H1 (cell line): ENCODE results near the gene EFCAB8.

Source experiments
- CBX5 ChIP-seq: fragments of 300-800, 300-1000 bp; sonication (generic); IDR thresholded peaks from 2 replicates; pipeline ENCODE4 v1.7.1; 2016; ENCODE audit warnings: antibody characterized with exemption, low read length, low read depth
- EP300 ChIP-seq, 2 experiments: IDR thresholded peaks; 1 replicate in 1 of 2; 2 replicates in 1 of 2; pipeline ENCODE4 v1.6.1; 2011 to 2012; ENCODE audit warnings: low read depth in 2 of 2, low read length in 2 of 2, mild to moderate bottlenecking in 2 of 2, borderline replicate concordance in 1 of 2, inconsistent platforms in 1 of 2, moderate library complexity in 1 of 2
- EZH2 ChIP-seq: fragments of 200-600 bp; sonication (generic); IDR thresholded peaks from 2 replicates; pipeline ENCODE4 v1.7.1; 2012; ENCODE audit warnings: low read depth, mild to moderate bottlenecking, moderate library complexity, low read length, inconsistent platforms; ENCODE audit not compliant: severe bottlenecking
- POLR2A ChIP-seq, 2 experiments: IDR thresholded peaks; 1 replicate in 1 of 2; 2 replicates in 1 of 2; pipeline ENCODE4 v1.6.1; 2011; ENCODE audit warnings: low read depth in 2 of 2, low read length in 2 of 2, mild to moderate bottlenecking in 2 of 2; ENCODE audit errors: control extremely low read depth in 1 of 2
- RAD21 ChIP-seq, 2 experiments: IDR thresholded peaks in 1 of 2; conservative IDR thresholded peaks in 1 of 2; 2 replicates each; pipeline ENCODE4 v1.6.1; 2011; ENCODE audit warnings: low read depth in 2 of 2, low read length in 2 of 2, improper control_type of control experiment in 1 of 2, inconsistent platforms in 1 of 2, mild to moderate bottlenecking in 1 of 2, moderate library complexity in 1 of 2

DNA sequence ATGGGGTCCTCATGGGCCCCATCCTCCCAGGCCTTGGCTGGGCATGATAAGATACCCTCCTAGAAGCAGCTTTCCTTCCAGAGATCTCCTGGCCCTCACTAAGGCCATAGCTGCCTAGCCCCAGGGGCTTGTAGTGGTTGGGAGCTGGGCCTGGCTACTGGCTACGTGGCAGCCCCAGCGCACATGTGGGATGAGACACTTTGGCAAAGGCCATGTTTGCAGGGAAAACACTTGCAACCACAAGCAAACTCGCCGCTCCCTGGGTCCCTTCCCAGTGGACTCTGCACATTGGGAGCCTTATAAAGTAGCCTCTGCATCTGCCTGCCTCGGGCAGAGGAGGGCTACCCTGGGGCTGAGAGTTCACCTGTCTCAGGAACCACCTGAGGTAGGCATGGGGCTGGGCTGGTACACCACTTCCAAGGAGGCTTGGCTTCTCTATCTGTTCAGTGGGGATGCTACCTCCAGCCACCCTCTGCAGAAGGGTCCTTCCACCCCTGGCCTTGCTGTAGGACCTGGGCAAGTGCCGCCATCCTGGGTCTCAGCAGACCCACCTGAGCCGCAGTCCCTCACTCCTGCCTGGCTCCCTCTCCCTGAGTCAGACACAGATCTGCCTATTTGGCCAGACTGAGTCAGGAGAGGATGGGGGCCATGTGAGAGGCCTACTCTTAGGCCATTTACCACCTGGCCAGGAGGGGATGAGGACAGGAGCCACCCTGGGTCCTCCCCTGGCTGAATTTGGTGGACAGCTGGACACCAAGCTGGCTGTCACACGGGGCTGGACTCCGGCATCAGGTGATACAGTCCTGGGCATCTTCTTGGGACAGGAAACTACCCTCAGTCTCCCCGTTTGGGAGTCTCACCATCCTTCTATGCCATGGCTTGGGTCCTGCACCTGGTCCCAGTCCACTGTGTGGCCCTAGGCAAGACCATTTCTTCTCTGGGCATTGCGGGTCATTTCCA lies 148.9 kb downstream of the EFCAB8 start, which contains the start of gene BPIFB2:
- TF ChIP-seq POLR2A (IDR thresholded peaks at IDR 0.05; ENCODE audit: control extremely low read depth in 1 of 2, low read depth in 2 of 2, low read length in 2 of 2) (no peak), EP300 (IDR thresholded peaks at IDR 0.05; ENCODE audit: borderline replicate concordance in 1 of 2, low read depth in 2 of 2, low read length in 2 of 2) (no peak), EZH2 (no peak), CBX5 (no peak), RAD21 (IDR thresholded peaks at IDR 0.05 in 1 of 2, conservative IDR thresholded peaks at IDR 0.05 in 1 of 2; ENCODE audit: low read depth in 2 of 2, low read length in 2 of 2) (no peak)
